ENCODE data around the gene TCAP. TPM values are rescaled to one million over a fixed set of nuclear protein-coding genes. Genes with fewer than 3 reads are reported as not detected.
"Not testable (repeated sequence)": the region's sequence is repeated elsewhere in the genome, so short reads cannot be mapped to it uniquely, and the experiment has no call there.

Gene TCAP
- total and polyA plus RNA-seq, 12 donors, result 2,452 to 6,290 (median 4,242) TPM

DNA sequence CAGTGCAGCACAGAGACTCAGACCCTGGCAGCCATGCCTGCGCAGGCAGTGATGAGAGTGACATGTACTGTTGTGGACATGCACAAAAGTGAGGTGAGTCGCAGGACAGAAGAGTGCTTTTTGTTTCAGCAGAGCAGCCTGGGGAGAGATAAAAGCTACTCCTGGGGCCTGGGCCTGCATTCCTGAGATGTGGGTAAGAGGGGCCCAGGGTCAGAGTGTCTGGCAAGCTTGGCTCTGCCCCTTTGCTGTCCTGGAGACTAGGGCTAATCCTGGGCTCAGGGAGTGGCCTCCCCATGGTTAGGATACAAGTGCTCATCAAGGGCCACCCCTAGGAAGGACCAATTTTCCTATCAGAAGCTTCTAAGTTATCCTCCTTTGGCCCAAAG, 29.9 kb downstream of the TCAP start:
- Histone ChIP-seq H3K4me1 (peaks cover 0 to 9% (median 6%) of the 10 kb centered on the region in 9 donors), H3K4me3 (no peak overlapping the region), H3K36me3 (no peaks in the 10 kb centered on the region), H3K27ac (no peak overlapping the region), H3K27me3 (peaks cover 0 to 14% (median 0%) of the 10 kb centered on the region in 7 donors), H3K9me3 (no peaks in the 10 kb centered on the region)
- no peak for ATAC-seq
- DNase-seq, result no peak
- WGBS, 2 donors, result 74 to 86% methylated on average over 2 of the region's 2 CpGs
- intact Hi-C loops (cut with DNase I), result no loop called here
- no peak for TF ChIP-seq CTCF (IDR thresholded peaks at IDR 0.05)

DNA sequence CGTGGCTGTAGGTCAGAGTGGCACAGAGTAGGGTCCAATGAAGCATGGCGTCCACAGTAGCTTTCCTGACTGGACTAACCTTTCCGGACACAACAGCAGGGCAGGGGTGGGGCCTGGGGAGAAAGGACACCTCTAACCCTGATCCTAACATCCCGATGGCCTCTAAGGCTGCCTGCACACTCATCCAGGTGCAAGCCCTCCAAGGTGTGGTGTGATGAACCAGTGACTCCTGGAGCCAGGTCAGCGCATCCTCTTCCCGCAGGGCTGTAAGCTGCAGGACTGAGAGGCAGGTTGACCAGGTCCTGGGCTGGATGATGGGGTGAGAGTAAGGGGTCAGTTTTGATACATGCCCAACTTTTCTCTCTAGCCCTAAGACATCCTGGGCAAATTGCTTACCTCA, 31.6 kb downstream of the TCAP start:
- no peak for DNase-seq
- Histone ChIP-seq H3K4me3 (no peak overlapping the region), H3K9me3 (no peaks in the 10 kb centered on the region), H3K27ac (no peak overlapping the region), H3K36me3 (no peaks in the 10 kb centered on the region), H3K27me3 (peaks cover 0 to 30% (median 0%) of the 10 kb centered on the region in 7 donors), H3K4me1 (peaks cover 3 to 22% (median 14%) of the 10 kb centered on the region in 9 donors)
- intact Hi-C loops (cut with DNase I), result no loop called here
- 86 to 88% methylated on average over 6 of the region's 6 CpGs for WGBS, 2 donors
- no peak for TF ChIP-seq CTCF (IDR thresholded peaks at IDR 0.05)
- no peak for ATAC-seq

- TF ChIP-seq CTCF (IDR thresholded peaks at IDR 0.05), result no peak
- WGBS, 2 donors, result 89 to 91% methylated on average over 5 of the region's 5 CpGs
These were observed 32.8 kb downstream of the TCAP start for GRCh38 chr17:39697961-39698360.

GRCh38 chr17:39699157-39699817, 34.1 kb downstream of the TCAP start:
- Histone ChIP-seq H3K4me1 (peaks cover 4 to 42% (median 29%) of the 10 kb centered on the region in 9 donors), H3K27ac (peak overlapping the region; percentile 78 to 96 (median 89)), H3K27me3 (peaks cover 0 to 33% (median 0%) of the 10 kb centered on the region in 7 donors), H3K4me3 (peak overlapping the region; percentile 70 to 99 (median 82))
- intact Hi-C loops (cut with DNase I); H3K9me3 ChIP-seq; ATAC-seq; DNase-seq; H3K36me3 ChIP-seq: not testable (repeated sequence)
- WGBS, 2 donors, result 46 to 51% methylated on average over 11 of the region's 11 CpGs

More at GRCh38 chr17:39697961-39698360, 32.8 kb downstream of the TCAP start:
- Histone ChIP-seq H3K27ac (no peak overlapping the region), H3K4me1 (peaks cover 4 to 33% (median 24%) of the 10 kb centered on the region in 9 donors), H3K9me3 (no peaks in the 10 kb centered on the region), H3K4me3 (no peak overlapping the region), H3K27me3 (peaks cover 0 to 33% (median 0%) of the 10 kb centered on the region in 7 donors), H3K36me3 (no peaks in the 10 kb centered on the region)
- DNase-seq, result no peak
- intact Hi-C loops (cut with DNase I), result no loop called here
- ATAC-seq, result no peak

GRCh38 chr17:39699818-39700147, 34.6 kb downstream of the TCAP start, which contains the start of gene ERBB2:
Gene ERBB2, plus strand, starts transcription at chr17:39700064. Its CDS starts 175 bp downstream, at chr17:39700239.
- H3K27me3 ChIP-seq, result peaks cover 0 to 33% (median 0%) of the 10 kb centered on the region in 7 donors
- H3K4me1 ChIP-seq, result peaks cover 4 to 47% (median 31%) of the 10 kb centered on the region in 9 donors
- peak; percentile 74 to 92 (median 88) for ATAC-seq
- peak; percentile 61 to 77 for DNase-seq
- H3K36me3 ChIP-seq, result no peaks in the 10 kb centered on the region
- no peak for TF ChIP-seq CTCF (IDR thresholded peaks at IDR 0.05)
- peak within 1 kb of the TSS; percentile 78 to 96 (median 89) for H3K27ac ChIP-seq
- no peaks in the 10 kb centered on the region for H3K9me3 ChIP-seq
- intact Hi-C loops (cut with DNase I), result no loop called here
- 0 to 2% methylated on average over 20 of the region's 20 CpGs for WGBS, 2 donors
- peak within 1 kb of the TSS; percentile 70 to 99 (median 82) for H3K4me3 ChIP-seq
